H9 (cell line): ENCODE data around the gene PHLDA3. TPM values are rescaled to one million over a fixed set of nuclear protein-coding genes. Genes with fewer than 3 reads are reported as not detected.

Experiments used
- DNase-seq: peaks from one replicate; pipeline ENCODE4 v3.0.0-alpha.2; 2017
- H2AFZ ChIP-seq: one replicate; pipeline ENCODE4 v1.6.1; 2013; ENCODE audit warnings: mild to moderate bottlenecking, low read length, control low read depth, moderate library complexity
- H2AK5ac ChIP-seq: 2 replicates; pipeline ENCODE4 v1.6.1; 2013; ENCODE audit warnings: low read length, control low read depth, mixed read lengths; ENCODE audit not compliant: insufficient read length
- H2BK120ac ChIP-seq: one replicate; pipeline ENCODE4 v1.6.1; 2013; ENCODE audit warnings: low read depth, mild to moderate bottlenecking, low read length, control low read depth, inconsistent platforms; ENCODE audit not compliant: poor library complexity, severe bottlenecking
- H2BK12ac ChIP-seq: 2 replicates; pipeline ENCODE4 v1.6.1; 2013; ENCODE audit warnings: low read length, control low read depth, mixed read lengths, low read depth; ENCODE audit not compliant: insufficient read length
- H2BK15ac ChIP-seq: 2 replicates; pipeline ENCODE4 v1.6.1; 2013; ENCODE audit warnings: low read depth, low read length, control low read depth
- H2BK20ac ChIP-seq: one replicate; pipeline ENCODE4 v1.6.1; 2013; ENCODE audit warnings: low read depth, mild to moderate bottlenecking, low read length, control low read depth, inconsistent platforms; ENCODE audit not compliant: poor library complexity, severe bottlenecking
- H2BK5ac ChIP-seq: 2 replicates; pipeline ENCODE4 v1.6.1; 2013; ENCODE audit warnings: low read length, control low read depth, mixed read lengths; ENCODE audit not compliant: insufficient read length
- H3K14ac ChIP-seq: 2 replicates; pipeline ENCODE4 v1.6.1; 2013; ENCODE audit warnings: low read length, control low read depth; ENCODE audit not compliant: insufficient read depth
- H3K18ac ChIP-seq: 2 replicates; pipeline ENCODE4 v1.6.1; 2013; ENCODE audit warnings: low read depth, mild to moderate bottlenecking, mixed read lengths, low read length, control low read depth; ENCODE audit not compliant: insufficient read length
- H3K23ac ChIP-seq: 2 replicates; pipeline ENCODE4 v1.6.1; 2013; ENCODE audit warnings: low read length, control low read depth, mixed read lengths, low read depth; ENCODE audit not compliant: insufficient read length
- H3K23me2 ChIP-seq: 2 replicates; pipeline ENCODE4 v1.6.1; 2013; ENCODE audit warnings: low read depth, mild to moderate bottlenecking, mixed read lengths, low read length, control low read depth; ENCODE audit not compliant: insufficient read length, poor library complexity, severe bottlenecking
- H3K27ac ChIP-seq: 2 replicates; pipeline ENCODE4 v1.5.1; 2013; ENCODE audit warnings: low read length, control low read depth, mixed read lengths, low read depth; ENCODE audit not compliant: insufficient read length
- H3K27me3 ChIP-seq: 2 replicates; pipeline ENCODE4 v1.6.1; 2013; ENCODE audit warnings: low read length, control low read depth, inconsistent platforms; ENCODE audit not compliant: insufficient read depth
- H3K4ac ChIP-seq: 2 replicates; pipeline ENCODE4 v1.6.1; 2013; ENCODE audit warnings: low read depth, mild to moderate bottlenecking, control low read depth, inconsistent platforms, low read length, moderate library complexity
- H3K4me1 ChIP-seq: 2 replicates; pipeline ENCODE4 v1.6.1; 2013; ENCODE audit warnings: low read length, control low read depth, inconsistent platforms; ENCODE audit not compliant: insufficient read depth
- H3K4me2 ChIP-seq: 2 replicates; pipeline ENCODE4 v1.6.1; 2013; ENCODE audit warnings: low read length, control low read depth, mixed read lengths; ENCODE audit not compliant: insufficient read length, insufficient read depth
- H3K56ac ChIP-seq: 2 replicates; pipeline ENCODE4 v1.6.1; 2013; ENCODE audit warnings: low read depth, mild to moderate bottlenecking, mixed read lengths, low read length, control low read depth; ENCODE audit not compliant: insufficient read length
- H3K79me1 ChIP-seq: 2 replicates; pipeline ENCODE4 v1.6.1; 2013; ENCODE audit warnings: low read depth, mild to moderate bottlenecking, moderate library complexity, low read length, control low read depth, inconsistent platforms; ENCODE audit not compliant: insufficient read depth, poor library complexity, severe bottlenecking
- H3K79me2 ChIP-seq: 2 replicates; pipeline ENCODE4 v1.6.1; 2013; ENCODE audit warnings: low read length, control low read depth, inconsistent platforms; ENCODE audit not compliant: insufficient read depth
- H3K9ac ChIP-seq: 2 replicates; pipeline ENCODE4 v1.6.1; 2013; ENCODE audit warnings: low read length, control low read depth, mixed read lengths; ENCODE audit not compliant: insufficient read length; ENCODE audit errors: extremely low read depth
- H3K9me3 ChIP-seq: one replicate; pipeline ENCODE4 v1.6.1; 2013; ENCODE audit warnings: low read depth, low read length, inconsistent platforms; ENCODE audit not compliant: control insufficient read depth
- H3T11ph ChIP-seq: one replicate; pipeline ENCODE4 v1.6.1; 2013; ENCODE audit warnings: mild to moderate bottlenecking, low read length, control low read depth, inconsistent platforms
- H4K20me1 ChIP-seq: one replicate; pipeline ENCODE4 v1.6.1; 2013; ENCODE audit not compliant: control insufficient read depth, insufficient read length, insufficient read depth
- H4K5ac ChIP-seq: 2 replicates; pipeline ENCODE4 v1.6.1; 2013; ENCODE audit warnings: low read depth, mild to moderate bottlenecking, mixed read lengths, low read length, control low read depth; ENCODE audit not compliant: insufficient read length
- H4K8ac ChIP-seq: replicated peaks from 2 replicates; pipeline ENCODE4 v1.6.1; 2013; ENCODE audit warnings: low read length, control low read depth, mixed read lengths, low read depth; ENCODE audit not compliant: insufficient read length
- H4K91ac ChIP-seq: 2 replicates; pipeline ENCODE4 v1.6.1; 2013; ENCODE audit warnings: low read depth, mild to moderate bottlenecking, moderate library complexity, mixed read lengths, low read length, control low read depth; ENCODE audit not compliant: insufficient read length
- H3K27ac Mint-ChIP-seq, 3 experiments: 2 replicates in 2 of 3; 3 replicates in 1 of 3; pipeline ENCODE4 v1.8.0; 2020 to 2021; ENCODE audit warnings: mixed read lengths in 3 of 3, mild to moderate bottlenecking in 1 of 3, moderate library complexity in 1 of 3
- H3K27me3 Mint-ChIP-seq: 2 replicates; pipeline ENCODE4 v1.8.0; 2021; ENCODE audit warnings: low read depth, mild to moderate bottlenecking, moderate library complexity, mixed read lengths
- H3K36me3 Mint-ChIP-seq, 3 experiments: 2 replicates in 2 of 3; 3 replicates in 1 of 3; pipeline ENCODE4 v1.8.0; 2020 to 2021; ENCODE audit warnings: low read depth in 3 of 3, mixed read lengths in 3 of 3; ENCODE audit not compliant: insufficient read depth in 1 of 3
- H3K4me1 Mint-ChIP-seq, 2 experiments: 2 replicates each; pipeline ENCODE4 v1.8.0; 2020; ENCODE audit warnings: mixed read lengths in 2 of 2
- H3K4me3 Mint-ChIP-seq, 2 experiments: 2 replicates in 1 of 2; 3 replicates in 1 of 2; pipeline ENCODE4 v1.8.0; 2020 to 2021; ENCODE audit warnings: mild to moderate bottlenecking in 2 of 2, mixed read lengths in 2 of 2, moderate library complexity in 1 of 2
- H3K9me3 Mint-ChIP-seq, 2 experiments: 2 replicates in 1 of 2; 3 replicates in 1 of 2; pipeline ENCODE4 v1.8.0; 2020; ENCODE audit warnings: mild to moderate bottlenecking in 2 of 2, mixed read lengths in 2 of 2, moderate library complexity in 1 of 2
- whole genome bisulfite sequencing: extraction: QIAGEN DNeasy Blood & Tissue Kit; methylation state at CpG from one replicate; pipeline ENCODE4 v1.1.7; 2013; ENCODE audit warnings: missing lambda C conversion rate, low lambda C conversion rate, mixed read lengths; ENCODE audit not compliant: insufficient read length; ENCODE audit errors: extremely low coverage; 5-methylcytosine and 5-hydroxymethylcytosine counted together
- total RNA-seq: library from RNA; stranded (reverse); gene quantifications from 2 replicates; pipeline ENCODE4 v1.2.1, GENCODE V29; 2021
- TF ChIP-seq, protein P1 (sequence below): fragments of 200-600 bp; sonication (generic); conservative IDR thresholded peaks from 3 replicates; pipeline ENCODE4 v1.8.0; 2021; ENCODE audit warnings: antibody characterized with exemption, mild to moderate bottlenecking

PHLDA3 gene
- total RNA-seq, 1 experiment from 2014 or later: 53.9 TPM

DNA sequence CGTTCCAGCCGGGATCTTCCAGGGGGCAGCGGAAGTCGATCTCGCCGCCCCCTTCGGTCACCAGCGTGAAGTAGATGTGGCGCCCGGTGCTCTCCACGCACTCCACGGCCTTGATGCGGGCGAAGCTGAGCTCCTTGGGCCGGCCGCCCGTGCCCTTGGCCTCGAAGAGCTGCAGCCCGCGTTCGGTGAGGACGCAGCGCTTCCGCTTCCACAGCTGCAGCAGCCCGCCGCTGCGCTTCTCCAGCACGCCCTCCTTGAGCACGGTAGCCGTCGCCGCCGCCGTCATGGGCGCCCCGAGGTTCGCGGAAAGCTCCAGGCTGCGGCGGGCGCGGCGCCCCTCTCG, 516 bp downstream of the PHLDA3 start:
- DNase-seq: no peak
- peak overlapping the region in 1 of 3 experiments; percentile 76; a peak in 1 of 7 replicates for H3K27ac Mint-ChIP-seq
- Histone ChIP-seq H2BK5ac (no peak overlapping the region), H3K27me3 (peaks cover 2% of the 10 kb centered on the region; the same call in 1 of the 2 replicates), H3K9ac (peak overlapping the region; percentile 36), H3K4ac (no peak overlapping the region), H2BK120ac (no peak overlapping the region), H4K20me1 (no peaks in the 10 kb centered on the region), H2BK20ac (no peak overlapping the region), H2AFZ (no peak overlapping the region), H3K79me1 (no peaks in the 10 kb centered on the region), H3K4me1 (no peaks in the 10 kb centered on the region; the same call in 1 of the 2 replicates), H2AK5ac (no peak overlapping the region), H3K23me2 (peaks cover 19% of the 10 kb centered on the region), H4K91ac (no peak overlapping the region), H2BK12ac (no peak overlapping the region), H3K27ac (no peak overlapping the region), H2BK15ac (no peak overlapping the region), H3K23ac (no peak overlapping the region), H3K9me3 (no peaks in the 10 kb centered on the region), H3K14ac (peak overlapping the region; percentile 81; the same call in 1 of the 2 replicates), H3T11ph (no peak overlapping the region), H4K5ac (no peak overlapping the region), H3K4me2 (peak overlapping the region; percentile 97), H3K18ac (no peak overlapping the region), H3K56ac (no peak overlapping the region), H4K8ac (no peak overlapping the region), H3K79me2 (peaks cover 10% of the 10 kb centered on the region; the same call in 1 of the 2 replicates)
- H3K4me3 Mint-ChIP-seq: peak overlapping the region; percentile 74 to 85
- WGBS: no CpG with 5 or more reads among the region's 44 CpGs
- H3K4me1 Mint-ChIP-seq: peaks cover 22 to 24% of the 10 kb centered on the region in 2 experiments
- TF ChIP-seq, protein P1, sequence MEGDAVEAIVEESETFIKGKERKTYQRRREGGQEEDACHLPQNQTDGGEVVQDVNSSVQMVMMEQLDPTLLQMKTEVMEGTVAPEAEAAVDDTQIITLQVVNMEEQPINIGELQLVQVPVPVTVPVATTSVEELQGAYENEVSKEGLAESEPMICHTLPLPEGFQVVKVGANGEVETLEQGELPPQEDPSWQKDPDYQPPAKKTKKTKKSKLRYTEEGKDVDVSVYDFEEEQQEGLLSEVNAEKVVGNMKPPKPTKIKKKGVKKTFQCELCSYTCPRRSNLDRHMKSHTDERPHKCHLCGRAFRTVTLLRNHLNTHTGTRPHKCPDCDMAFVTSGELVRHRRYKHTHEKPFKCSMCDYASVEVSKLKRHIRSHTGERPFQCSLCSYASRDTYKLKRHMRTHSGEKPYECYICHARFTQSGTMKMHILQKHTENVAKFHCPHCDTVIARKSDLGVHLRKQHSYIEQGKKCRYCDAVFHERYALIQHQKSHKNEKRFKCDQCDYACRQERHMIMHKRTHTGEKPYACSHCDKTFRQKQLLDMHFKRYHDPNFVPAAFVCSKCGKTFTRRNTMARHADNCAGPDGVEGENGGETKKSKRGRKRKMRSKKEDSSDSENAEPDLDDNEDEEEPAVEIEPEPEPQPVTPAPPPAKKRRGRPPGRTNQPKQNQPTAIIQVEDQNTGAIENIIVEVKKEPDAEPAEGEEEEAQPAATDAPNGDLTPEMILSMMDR: no peak
- H3K27me3 Mint-ChIP-seq: peaks cover 35% of the 10 kb centered on the region
- H3K9me3 Mint-ChIP-seq: no peaks in the 10 kb centered on the region
- peaks cover 0 to 26% (median 18%) of the 10 kb centered on the region in 3 experiments; a peak in 5 of 7 replicates for H3K36me3 Mint-ChIP-seq
